B cell (primary cell): Measurements from ENCODE around the gene CHCHD5. TPM values are rescaled to one million over a fixed set of nuclear protein-coding genes. Genes with fewer than 3 reads are reported as not detected.
A peak's percentile ranks its signal among the peaks of the same experiment; 100 is the strongest.

ENCODE experiments used
- ATAC-seq: fragments of 200-7000 bp; cut with Tn5 transposase; one replicate; pipeline ENCODE4 v1.10.0; 2021; ENCODE audit warnings: low read depth, mild to moderate bottlenecking, moderate number of reproducible peaks, moderate library complexity
- CTCF ChIA-PET: fragments of 350-600 bp; sonication (Branson Sonifier 250); formaldehyde crosslinking; loops from one replicate; lab custom pipeline; 2021; ENCODE audit warnings: antibody characterized with exemption, inconsistent platforms; lab: Charles Lee
- POLR2A ChIA-PET: fragments of 350-600 bp; sonication (Branson Sonifier 250); formaldehyde crosslinking; loops from one replicate; lab custom pipeline; 2021; ENCODE audit warnings: antibody characterized with exemption; lab: Charles Lee
- DNase-seq: peaks from one replicate; pipeline ENCODE4 v3.0.0; 2013
- H2AFZ ChIP-seq: 2 replicates; pipeline ENCODE4 v1.6.1; 2012; ENCODE audit warnings: mild to moderate bottlenecking, low read depth, low read length; ENCODE audit not compliant: insufficient read depth, poor library complexity, severe bottlenecking
- H3K27ac ChIP-seq, 2 donors: 1 replicate in 1 of 2; 2 replicates in 1 of 2; pipeline ENCODE4 v1.5.1; 2012 to 2013; ENCODE audit warnings: low read length in 2 of 2, mild to moderate bottlenecking in 2 of 2, moderate library complexity in 1 of 2
- H3K27me3 ChIP-seq, 4 experiments: fragments of 200-600 bp in 1 of 4; sonication (generic) in 1 of 4; replicated peaks in 1 of 4; 1 replicate in 2 of 4; 2 replicates in 2 of 4; pipeline versions ENCODE4 v1.6.1 to v1.7.0; 2013 to 2016; ENCODE audit warnings: low read length in 3 of 4, mild to moderate bottlenecking in 2 of 4, mixed read lengths in 1 of 4, moderate library complexity in 1 of 4; ENCODE audit not compliant: insufficient read depth in 4 of 4, control insufficient read depth in 3 of 4; ENCODE audit errors: control extremely low read depth in 1 of 4
- H3K36me3 ChIP-seq, 2 experiments: replicated peaks in 1 of 2; 1 replicate in 1 of 2; 2 replicates in 1 of 2; pipeline versions ENCODE4 v1.6.1 to v1.7.1; 2013; ENCODE audit warnings: low read length in 1 of 2; ENCODE audit not compliant: insufficient read depth in 2 of 2, control insufficient read depth in 1 of 2; ENCODE audit errors: control extremely low read depth in 1 of 2, extremely low read depth in 1 of 2
- H3K4me1 ChIP-seq, 2 donors: fragments of 200-600 bp in 1 of 2; sonication (generic) in 1 of 2; 1 replicate in 1 of 2; 2 replicates in 1 of 2; pipeline versions ENCODE4 v1.5.1 to v1.6.1; 2013 to 2017; ENCODE audit warnings: low read length in 2 of 2; ENCODE audit not compliant: control insufficient read depth in 2 of 2, insufficient read depth in 2 of 2
- H3K4me2 ChIP-seq: replicated peaks from 2 replicates; pipeline ENCODE3; 2012; ENCODE audit warnings: mild to moderate bottlenecking, low read depth, low read length; ENCODE audit not compliant: poor library complexity, severe bottlenecking
- H3K4me3 ChIP-seq, 5 experiments: fragments of 200-600 bp in 1 of 5; sonication (generic) in 1 of 5; 1 replicate in 3 of 5; 2 replicates in 2 of 5; pipeline versions ENCODE4 v1.5.1 to v1.7.0; 2011 to 2016; ENCODE audit warnings: low read length in 4 of 5, mild to moderate bottlenecking in 4 of 5, low read depth in 2 of 5, control low read depth in 1 of 5, moderate library complexity in 1 of 5; ENCODE audit not compliant: insufficient read depth in 1 of 5; ENCODE audit errors: control extremely low read depth in 1 of 5, extremely low read depth in 1 of 5
- H3K79me2 ChIP-seq: fragments of 200-600 bp; sonication (generic); one replicate; pipeline ENCODE4 v1.6.0; 2016; ENCODE audit warnings: low read length; ENCODE audit not compliant: control insufficient read depth, insufficient read depth
- H3K9ac ChIP-seq: fragments of 200-600 bp; sonication (generic); 2 replicates; pipeline ENCODE4 v1.6.1; 2017; ENCODE audit warnings: mild to moderate bottlenecking, low read length, moderate library complexity
- H3K9me3 ChIP-seq, 3 donors: one replicate each; pipeline versions ENCODE4 v1.6.1 to v1.7.1; 2013; ENCODE audit warnings: low read length in 2 of 3; ENCODE audit not compliant: control insufficient read depth in 2 of 3, insufficient read depth in 1 of 3; ENCODE audit errors: control extremely low read depth in 1 of 3
- H4K20me1 ChIP-seq: 2 replicates; pipeline ENCODE4 v1.6.0; 2012; ENCODE audit warnings: mild to moderate bottlenecking, low read length; ENCODE audit not compliant: insufficient read depth, control insufficient read depth, poor library complexity, severe bottlenecking
- H3K27ac Mint-ChIP-seq: one replicate; pipeline ENCODE4 v1.8.0; 2021; ENCODE audit warnings: mixed read lengths
- H3K27me3 Mint-ChIP-seq: one replicate; pipeline ENCODE4 v1.8.0; 2021; ENCODE audit warnings: mixed read lengths
- H3K4me1 Mint-ChIP-seq: one replicate; pipeline ENCODE4 v1.8.0; 2021; ENCODE audit warnings: mixed read lengths
- H3K4me3 Mint-ChIP-seq: one replicate; pipeline ENCODE4 v1.8.0; 2021; ENCODE audit warnings: mixed read lengths
- H3K9me3 Mint-ChIP-seq: one replicate; pipeline ENCODE4 v1.8.0; 2022; ENCODE audit warnings: mixed read lengths; ENCODE audit not compliant: insufficient read depth
- CTCF ChIP-seq: fragments of 200-600 bp; IDR thresholded peaks from one replicate; pipeline ENCODE4 v1.8.0; 2022; ENCODE audit warnings: antibody characterized with exemption, mild to moderate bottlenecking
- EZH2 ChIP-seq: IDR thresholded peaks from 2 replicates; pipeline ENCODE4 v1.6.1; 2012; ENCODE audit warnings: borderline replicate concordance, low read depth, mild to moderate bottlenecking, moderate library complexity, low read length; ENCODE audit not compliant: insufficient read depth, poor library complexity, severe bottlenecking
- WGBS: methylation state at CpG from one replicate; pipeline ENCODE4 v1.1.5; 2013; ENCODE audit warnings: missing lambda C conversion rate; ENCODE audit not compliant: insufficient coverage; 5-methylcytosine and 5-hydroxymethylcytosine counted together
- intact Hi-C: fragments of 100-400 bp; cut with micrococcal nuclease; formaldehyde crosslinking; loops from one replicate; pipeline ENCODE4 v1.10.0; 2022
- polyA plus RNA-seq: library from polyadenylated mRNA; depleted of rRNA; stranded (reverse); fragments of >200 nt; gene quantifications from 2 replicates; pipeline ENCODE4 v1.2.3, GENCODE V29; 2012
- total RNA-seq, 2 donors: library from RNA; stranded (reverse); fragments of 120-200 nt in 1 of 2; gene quantifications; 1 replicate in 1 of 2; 2 replicates in 1 of 2; pipeline versions ENCODE4 v1.2.3 to v1.2.4, GENCODE V29; 2013 to 2022

Gene CHCHD5
- total and polyA plus RNA-seq, 2 donors (not counting 1 experiment from before 2014, with no cell fraction given), result 19.9 to 34.5 TPM

- Histone ChIP-seq H3K79me2 (no peaks in the 10 kb centered on the region), H3K36me3 (peaks cover 0 to 24% of the 10 kb centered on the region in 2 experiments), H3K4me1 (peaks cover 13 to 25% of the 10 kb centered on the region in 2 donors), H3K4me3 (peak overlapping the region; percentile 70 to 94 (median 74)), H3K9me3 (peaks cover 0 to 11% (median 0%) of the 10 kb centered on the region in 3 donors), H3K27ac (peak overlapping the region; percentile 83 to 87), H3K4me2 (peak overlapping the region; percentile 80), H3K9ac (peak overlapping the region; percentile 77), H3K27me3 (no peaks in the 10 kb centered on the region), H4K20me1 (no peaks in the 10 kb centered on the region), H2AFZ (peak overlapping the region; percentile 96)
- H3K4me1 Mint-ChIP-seq, result peaks cover 30% of the 10 kb centered on the region
- ATAC-seq, result no peak
- WGBS, result 61% methylated on average over 3 of the region's 3 CpGs
- ChIA-PET POLR2A (interaction anchor here (0.8 to 1.5 kb wide), 2 partner anchors 60 to 330 kb away, joined by 3 to 4 read pairs; no protein-coding TSS in a partner anchor), CTCF (interaction anchor here (1.0 to 2.7 kb wide), 8 partner anchors 13 to 142 kb away, joined by 3 to 11 read pairs (median 4); partner anchors contain the start of gene POLR1B)
- DNase-seq, result no peak
- H3K9me3 Mint-ChIP-seq, result no peaks in the 10 kb centered on the region
- H3K4me3 Mint-ChIP-seq, result peak overlapping the region; percentile 97
- intact Hi-C loops, result loop anchor here (1.0 to 5.0 kb wide), 9 partner anchors 43 to 703 kb away; partner anchors contain the start of genes ANAPC1, CKAP2L, POLR1B and SLC20A1
- no peaks in the 10 kb centered on the region for H3K27me3 Mint-ChIP-seq
- TF ChIP-seq EZH2, result no peak
- TF ChIP-seq CTCF, result no peak
- H3K27ac Mint-ChIP-seq, result peak overlapping the region; percentile 98
Measured at GRCh38 chr2:112584891-112585250, 462 bp downstream of the CHCHD5 start.

- Mint-ChIP-seq H3K9me3 (no peaks in the 10 kb centered on the region), H3K4me3 (peak overlapping the region; percentile 97), H3K4me1 (peaks cover 30% of the 10 kb centered on the region), H3K27me3 (no peaks in the 10 kb centered on the region), H3K27ac (peak overlapping the region; percentile 98)
- H2AFZ ChIP-seq, result peak overlapping the region; percentile 96
- ChIA-PET POLR2A (interaction anchor here (1.5 kb wide), 1 partner anchor 60 kb away, joined by 4 read pairs; no protein-coding TSS in a partner anchor), CTCF (interaction anchor here (1.0 to 2.7 kb wide), 4 partner anchors 13 to 107 kb away, joined by 3 to 11 read pairs (median 4); no protein-coding TSS in a partner anchor)
- H3K27me3 ChIP-seq, result no peaks in the 10 kb centered on the region
- H3K9me3 ChIP-seq, result peaks cover 0 to 11% (median 0%) of the 10 kb centered on the region in 3 donors
- H3K4me2 ChIP-seq, result peak overlapping the region; percentile 80
- 100% methylated on average over 2 of the region's 3 CpGs for WGBS
- H3K79me2 ChIP-seq, result no peaks in the 10 kb centered on the region
- peak overlapping the region in 3 of 5 experiments; percentile 70 to 94 (median 72) for H3K4me3 ChIP-seq
- H4K20me1 ChIP-seq, result no peaks in the 10 kb centered on the region
- peak overlapping the region; percentile 83 to 87 for H3K27ac ChIP-seq
- peaks cover 13 to 25% of the 10 kb centered on the region in 2 donors for H3K4me1 ChIP-seq
- peak overlapping the region; percentile 77 for H3K9ac ChIP-seq
- intact Hi-C loops, result loop anchor here (2.0 kb wide), 2 partner anchors 309 to 531 kb away; partner anchors contain the start of gene TMEM87B
- DNase-seq (no peak), ATAC-seq (no peak)
- no peak for TF ChIP-seq CTCF
- no peak for TF ChIP-seq EZH2
- peaks cover 2 to 26% of the 10 kb centered on the region in 2 experiments for H3K36me3 ChIP-seq
Measured at GRCh38 chr2:112585400-112585799, 991 bp downstream of the CHCHD5 start.
